Measurements from ENCODE around the gene CBLN1. TPM values are rescaled to one million over a fixed set of nuclear protein-coding genes. Genes with fewer than 3 reads are reported as not detected.

The CBLN1 gene
- total RNA-seq, 1 experiment from 2014 or later: 5.6 TPM

DNA sequence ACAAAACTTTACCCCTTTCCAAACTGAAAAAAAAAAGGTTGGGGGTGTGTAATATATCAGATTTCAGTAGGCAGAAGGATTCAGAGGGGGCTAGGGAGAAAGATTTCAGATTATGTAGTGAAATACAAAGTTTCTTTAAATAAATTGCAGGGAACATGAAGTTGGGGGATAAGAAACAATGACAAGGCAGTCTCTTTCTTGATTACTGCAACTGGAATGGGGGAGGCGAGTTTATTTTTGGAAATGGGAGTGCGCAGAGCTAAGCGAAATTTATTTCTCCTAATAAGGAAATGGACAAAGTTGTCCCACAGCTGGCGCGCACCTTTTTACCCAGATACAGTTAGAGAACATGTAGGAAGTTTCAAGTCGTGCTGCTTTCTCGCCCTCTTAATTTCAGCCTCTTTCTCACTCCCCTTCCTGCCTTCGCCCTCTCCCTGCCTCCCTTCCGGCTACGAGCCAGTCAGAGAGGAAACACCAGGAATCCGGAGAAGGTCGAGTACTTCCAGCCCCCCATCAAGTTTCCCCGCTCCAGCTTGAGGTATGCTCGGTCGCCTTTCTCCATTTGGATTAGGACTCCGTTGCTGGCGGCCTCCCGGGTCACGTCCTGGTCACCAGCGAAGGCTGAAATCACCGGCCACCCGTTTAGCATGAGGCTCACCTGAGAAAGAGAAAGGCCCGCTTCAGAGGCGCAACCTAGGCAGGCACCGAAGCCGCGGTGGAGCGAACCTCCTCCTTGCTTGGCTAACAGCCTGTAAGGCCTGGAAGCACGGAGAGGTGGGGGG is 2.5 kb downstream of the CBLN1 start:
- Mint-ChIP-seq H3K27me3 (ENCODE audit: low read depth) (peaks cover 93% of the 10 kb centered on the region), H3K4me1 (peaks cover 49 to 78% of the 10 kb centered on the region in 2 experiments), H3K27ac (no peak overlapping the region), H3K4me3 (peak overlapping the region; percentile 48 to 83), H3K36me3 (ENCODE audit: insufficient read depth in 1 of 3, low read depth in 3 of 3) (no peaks in the 10 kb centered on the region; a peak in 2 of 7 replicates), H3K9me3 (peaks cover 0 to 6% of the 10 kb centered on the region in 2 experiments; a peak in 2 of 5 replicates)
- no peaks in the 10 kb centered on the region for H3K9me3 ChIP-seq (ENCODE audit: control insufficient read depth, low read depth, low read length)
- H3K4ac ChIP-seq (ENCODE audit: low read depth, low read length): no peak overlapping the region
- H3T11ph ChIP-seq (ENCODE audit: low read length): no peak overlapping the region
- no peak overlapping the region for H4K91ac ChIP-seq (ENCODE audit: insufficient read length, low read depth, low read length)
- no peak overlapping the region for H4K8ac ChIP-seq (replicated peaks; ENCODE audit: insufficient read length, low read depth, low read length)
- H2BK15ac ChIP-seq (ENCODE audit: low read depth, low read length): no peak overlapping the region
- H2AFZ ChIP-seq (ENCODE audit: low read length): no peak overlapping the region
- no peaks in the 10 kb centered on the region for H4K20me1 ChIP-seq (ENCODE audit: control insufficient read depth, insufficient read depth, insufficient read length)
- H3K14ac ChIP-seq (ENCODE audit: insufficient read depth, low read length): no peak overlapping the region
- H3K79me2 ChIP-seq (ENCODE audit: insufficient read depth, low read length): no peaks in the 10 kb centered on the region
- H3K79me1 ChIP-seq (ENCODE audit: insufficient read depth, low read depth, low read length, poor library complexity, severe bottlenecking): no peaks in the 10 kb centered on the region
- TF ChIP-seq CTCF (conservative IDR thresholded peaks at IDR 0.05): no peak
- H3K23ac ChIP-seq (ENCODE audit: insufficient read length, low read depth, low read length): no peak overlapping the region
- no CpG with 5 or more reads among the region's 29 CpGs for WGBS (ENCODE audit: extremely low coverage, insufficient read length, low lambda C conversion rate)
- DNase-seq: peak; percentile 54
- H4K5ac ChIP-seq (ENCODE audit: insufficient read length, low read depth, low read length): no peak overlapping the region
- no peak overlapping the region for H3K9ac ChIP-seq (ENCODE audit: extremely low read depth, insufficient read length, low read length)
- H3K18ac ChIP-seq (ENCODE audit: insufficient read length, low read depth, low read length): no peak overlapping the region
- no peak overlapping the region for H3K27ac ChIP-seq (ENCODE audit: insufficient read length, low read depth, low read length)
- H2BK120ac ChIP-seq (ENCODE audit: low read depth, low read length, poor library complexity, severe bottlenecking): no peak overlapping the region
- H2BK20ac ChIP-seq (ENCODE audit: low read depth, low read length, poor library complexity, severe bottlenecking): no peak overlapping the region
- H3K4me2 ChIP-seq (ENCODE audit: insufficient read depth, insufficient read length, low read length): peak overlapping the region; percentile 49
- H2AK5ac ChIP-seq (ENCODE audit: insufficient read length, low read length): no peak overlapping the region
- H3K4me1 ChIP-seq (ENCODE audit: insufficient read depth, low read length): 0 out of 2 replicates have a peak, but pooled peaks cover 2% of the 10 kb centered on the region
- H3K27me3 ChIP-seq (ENCODE audit: insufficient read depth, low read length): peaks cover 83% of the 10 kb centered on the region
- no peak overlapping the region for H2BK5ac ChIP-seq (ENCODE audit: insufficient read length, low read length)
- no peak overlapping the region for H3K56ac ChIP-seq (ENCODE audit: insufficient read length, low read depth, low read length)
- H3K23me2 ChIP-seq (ENCODE audit: insufficient read length, low read depth, low read length, poor library complexity, severe bottlenecking): peaks cover 26% of the 10 kb centered on the region
- no peak overlapping the region for H2BK12ac ChIP-seq (ENCODE audit: insufficient read length, low read depth, low read length)

Data from H9 (cell line).